Liver (tissue), 9 donors: ENCODE results near the gene HIVEP3. TPM values are rescaled to one million over a fixed set of nuclear protein-coding genes. Genes with fewer than 3 reads are reported as not detected.

Experiments used
- DNase-seq: peaks from one replicate; pipeline ENCODE4 v3.0.0-alpha.2; 2017; ENCODE audit warnings: low spot score
- H3K27ac ChIP-seq, 2 donors: one replicate each; pipeline ENCODE4 v1.7.0; 2013; ENCODE audit warnings: inconsistent platforms in 2 of 2, low read length in 2 of 2, control low read depth in 1 of 2, low read depth in 1 of 2, mild to moderate bottlenecking in 1 of 2
- H3K27me3 ChIP-seq, 4 donors: one replicate each; pipeline versions ENCODE4 v1.6.1 to v1.7.0; 2013; ENCODE audit warnings: low read length in 3 of 4, inconsistent platforms in 1 of 4, mild to moderate bottlenecking in 1 of 4, moderate library complexity in 1 of 4; ENCODE audit not compliant: control insufficient read depth in 4 of 4, insufficient read depth in 4 of 4
- H3K36me3 ChIP-seq, 4 donors: one replicate each; pipeline versions ENCODE4 v1.6.1 to v1.7.0; 2013; ENCODE audit warnings: low read length in 3 of 4, mild to moderate bottlenecking in 3 of 4, low read depth in 1 of 4, moderate library complexity in 1 of 4; ENCODE audit not compliant: control insufficient read depth in 4 of 4, insufficient read depth in 3 of 4
- H3K4me1 ChIP-seq, 4 donors: one replicate each; pipeline versions ENCODE4 v1.6.1 to v1.7.0; 2013; ENCODE audit warnings: low read length in 3 of 4, mild to moderate bottlenecking in 3 of 4, moderate library complexity in 1 of 4; ENCODE audit not compliant: control insufficient read depth in 4 of 4, insufficient read depth in 4 of 4
- H3K4me3 ChIP-seq, 3 donors: one replicate each; pipeline versions ENCODE4 v1.6.1 to v1.7.0; 2013; ENCODE audit warnings: low read length in 3 of 3, control low read depth in 1 of 3, low read depth in 1 of 3, mild to moderate bottlenecking in 1 of 3
- H3K9ac ChIP-seq, 2 donors: one replicate each; pipeline ENCODE4 v1.7.0; 2013; ENCODE audit warnings: low read length in 2 of 2, mild to moderate bottlenecking in 2 of 2, moderate library complexity in 2 of 2, control low read depth in 1 of 2, low read depth in 1 of 2
- H3K9me3 ChIP-seq, 4 donors: one replicate each; pipeline versions ENCODE4 v1.6.1 to v1.7.0; 2013; ENCODE audit warnings: low read length in 3 of 4; ENCODE audit not compliant: control insufficient read depth in 4 of 4
- EGR1 ChIP-seq, 2 donors: IDR thresholded peaks; 2 replicates each; pipeline ENCODE4 v1.6.1; 2016 to 2018; ENCODE audit warnings: antibody characterized with exemption in 2 of 2, low read depth in 2 of 2
- FOXA1 ChIP-seq: IDR thresholded peaks from 2 replicates; pipeline ENCODE4 v1.6.1; 2016; ENCODE audit warnings: antibody characterized with exemption
- FOXA2 ChIP-seq: IDR thresholded peaks from 2 replicates; pipeline ENCODE4 v1.6.1; 2016; ENCODE audit warnings: antibody characterized with exemption
- GABPA ChIP-seq, 2 donors: IDR thresholded peaks in 1 of 2; conservative IDR thresholded peaks in 1 of 2; 2 replicates each; pipeline ENCODE4 v1.6.1; 2016; ENCODE audit warnings: antibody characterized with exemption in 2 of 2, mild to moderate bottlenecking in 1 of 2, moderate library complexity in 1 of 2
- HNF4A ChIP-seq, 2 donors: conservative IDR thresholded peaks; 2 replicates each; pipeline ENCODE4 v1.6.1; 2016; ENCODE audit warnings: antibody characterized with exemption in 2 of 2, mild to moderate bottlenecking in 2 of 2
- HNF4G ChIP-seq: IDR thresholded peaks from 2 replicates; pipeline ENCODE4 v1.6.1; 2016; ENCODE audit warnings: antibody characterized with exemption
- JUND ChIP-seq, 2 donors: IDR thresholded peaks; 2 replicates each; pipeline ENCODE4 v1.6.1; 2016; ENCODE audit warnings: antibody characterized with exemption in 2 of 2
- NR2F2 ChIP-seq: IDR thresholded peaks from 2 replicates; pipeline ENCODE4 v1.6.1; 2016; ENCODE audit warnings: antibody characterized with exemption
- RAD21 ChIP-seq, 2 donors: IDR thresholded peaks; 2 replicates each; pipeline ENCODE4 v1.6.1; 2016; ENCODE audit warnings: antibody characterized with exemption in 2 of 2, mild to moderate bottlenecking in 2 of 2
- RXRA ChIP-seq, 2 donors: IDR thresholded peaks; 2 replicates each; pipeline ENCODE4 v1.6.1; 2017 to 2018; ENCODE audit warnings: antibody characterized with exemption in 2 of 2, mild to moderate bottlenecking in 1 of 2
- SP1 ChIP-seq: IDR thresholded peaks from 2 replicates; pipeline ENCODE4 v1.6.1; 2018; ENCODE audit warnings: antibody characterized with exemption, mild to moderate bottlenecking
- TAF1 ChIP-seq: conservative IDR thresholded peaks from 2 replicates; pipeline ENCODE4 v1.6.1; 2016; ENCODE audit warnings: antibody characterized with exemption, mild to moderate bottlenecking
- WGBS: extraction: QIAGEN DNeasy Blood & Tissue Kit; methylation state at CpG from one replicate; pipeline ENCODE4 v1.1.7; 2013; 5-methylcytosine and 5-hydroxymethylcytosine counted together
- polyA plus RNA-seq, 2 donors: library from polyadenylated mRNA; stranded (reverse) in 1 of 2; unstranded in 1 of 2; fragments of 200-250 nt in 1 of 2; fragments of >200 nt in 1 of 2; fragmentation: Nextera tagmentation in 1 of 2; extraction: Ambion mirVana in 1 of 2; gene quantifications; one replicate each; pipeline versions ENCODE4 v1.2.1 to v1.2.3, GENCODE V29; 2013 to 2015
- total RNA-seq, 2 donors: library from RNA; depleted of rRNA; stranded (reverse); fragments of >200 nt; gene quantifications; one replicate each; pipeline ENCODE4 v1.2.3, GENCODE V29; 2014
- TF ChIP-seq, protein P1 (sequence below): IDR thresholded peaks from 2 replicates; pipeline ENCODE4 v1.6.1; 2016; ENCODE audit warnings: antibody characterized with exemption
- TF ChIP-seq, protein P2 (sequence below): fragments of 150-350 bp; IDR thresholded peaks from 2 replicates; pipeline ENCODE4 v1.5.1; 2017; ENCODE audit warnings: improper control_type of control experiment, low read depth, low read length; ENCODE audit not compliant: missing input control
- TF ChIP-seq, protein P3 (sequence below): IDR thresholded peaks from 2 replicates; pipeline ENCODE4 v1.6.1; 2016; ENCODE audit warnings: antibody characterized with exemption, mild to moderate bottlenecking
- TF ChIP-seq, protein P4 (sequence below): IDR thresholded peaks from 2 replicates; pipeline ENCODE4 v1.6.1; 2016; ENCODE audit warnings: antibody characterized with exemption
- donor health status: healthy.
- donor health status: healthy.
- donor health status: healthy.
- donor health status: healthy.
- donor health status: healthy.

Gene HIVEP3
- total and polyA plus RNA-seq, 4 donors, result 0.93 to 1.6 (median 1.4) TPM

DNA sequence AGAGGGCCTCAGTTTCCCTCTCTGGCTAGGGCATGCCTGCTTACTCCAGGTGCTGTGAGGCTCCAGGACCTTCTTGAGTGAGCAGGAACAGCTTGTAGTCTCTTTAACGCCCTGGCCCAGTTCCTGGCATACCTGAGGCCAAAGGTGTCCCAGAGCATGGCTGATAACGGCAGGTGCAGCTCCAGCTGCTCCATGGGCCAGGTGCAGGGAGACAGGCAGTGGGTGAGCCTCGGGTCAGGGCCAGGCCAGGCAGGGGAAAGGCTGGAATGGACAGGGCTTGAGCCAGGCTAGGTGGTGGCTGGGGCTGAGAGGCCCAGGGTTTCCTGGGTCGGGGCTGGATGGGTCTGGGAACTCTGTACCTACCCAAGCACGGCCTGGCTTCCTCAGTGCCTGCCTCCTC lies 452.6 kb downstream of the HIVEP3 start (continued):
- TF ChIP-seq, protein P1, sequence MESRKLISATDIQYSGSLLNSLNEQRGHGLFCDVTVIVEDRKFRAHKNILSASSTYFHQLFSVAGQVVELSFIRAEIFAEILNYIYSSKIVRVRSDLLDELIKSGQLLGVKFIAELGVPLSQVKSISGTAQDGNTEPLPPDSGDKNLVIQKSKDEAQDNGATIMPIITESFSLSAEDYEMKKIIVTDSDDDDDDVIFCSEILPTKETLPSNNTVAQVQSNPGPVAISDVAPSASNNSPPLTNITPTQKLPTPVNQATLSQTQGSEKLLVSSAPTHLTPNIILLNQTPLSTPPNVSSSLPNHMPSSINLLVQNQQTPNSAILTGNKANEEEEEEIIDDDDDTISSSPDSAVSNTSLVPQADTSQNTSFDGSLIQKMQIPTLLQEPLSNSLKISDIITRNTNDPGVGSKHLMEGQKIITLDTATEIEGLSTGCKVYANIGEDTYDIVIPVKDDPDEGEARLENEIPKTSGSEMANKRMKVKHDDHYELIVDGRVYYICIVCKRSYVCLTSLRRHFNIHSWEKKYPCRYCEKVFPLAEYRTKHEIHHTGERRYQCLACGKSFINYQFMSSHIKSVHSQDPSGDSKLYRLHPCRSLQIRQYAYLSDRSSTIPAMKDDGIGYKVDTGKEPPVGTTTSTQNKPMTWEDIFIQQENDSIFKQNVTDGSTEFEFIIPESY, result no peak
- TF ChIP-seq RAD21 (IDR thresholded peaks at IDR 0.05), result no peak
- no peak for TF ChIP-seq HNF4G
- TF ChIP-seq FOXA1, result no peak

DNA sequence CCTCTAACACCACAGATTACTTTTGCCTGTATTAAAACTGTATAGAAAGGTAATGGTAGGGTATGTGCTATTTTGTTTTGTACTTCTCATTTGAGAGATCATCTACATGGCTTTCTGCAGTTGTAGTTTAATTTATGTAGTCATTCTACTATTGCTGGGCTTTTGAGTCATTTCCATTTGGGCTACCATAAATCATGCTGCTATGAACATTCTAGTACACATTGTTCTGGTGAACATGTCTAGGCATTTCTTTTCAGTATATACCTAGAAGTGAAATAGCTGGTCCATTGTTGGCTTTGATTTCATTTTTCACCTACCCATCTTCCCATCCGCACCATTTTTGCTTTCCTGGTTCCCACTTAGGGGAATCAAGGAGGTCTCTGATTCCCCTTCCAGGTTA lies 453.0 kb downstream of the HIVEP3 start:
- Histone ChIP-seq H3K27ac (no peak overlapping the region), H3K9me3 (no peaks in the 10 kb centered on the region), H3K4me1 (peaks cover 0 to 5% (median 2%) of the 10 kb centered on the region in 4 donors), H3K27me3 (no peaks in the 10 kb centered on the region), H3K36me3 (no peaks in the 10 kb centered on the region), H3K9ac (no peak overlapping the region), H3K4me3 (no peak overlapping the region)
- TF ChIP-seq RAD21 (IDR thresholded peaks at IDR 0.05) (no peak), EGR1 (IDR thresholded peaks at IDR 0.05; ENCODE audit: low read depth in 2 of 2) (no peak), SP1 (no peak), HNF4G (no peak)
- TF ChIP-seq, protein P2, sequence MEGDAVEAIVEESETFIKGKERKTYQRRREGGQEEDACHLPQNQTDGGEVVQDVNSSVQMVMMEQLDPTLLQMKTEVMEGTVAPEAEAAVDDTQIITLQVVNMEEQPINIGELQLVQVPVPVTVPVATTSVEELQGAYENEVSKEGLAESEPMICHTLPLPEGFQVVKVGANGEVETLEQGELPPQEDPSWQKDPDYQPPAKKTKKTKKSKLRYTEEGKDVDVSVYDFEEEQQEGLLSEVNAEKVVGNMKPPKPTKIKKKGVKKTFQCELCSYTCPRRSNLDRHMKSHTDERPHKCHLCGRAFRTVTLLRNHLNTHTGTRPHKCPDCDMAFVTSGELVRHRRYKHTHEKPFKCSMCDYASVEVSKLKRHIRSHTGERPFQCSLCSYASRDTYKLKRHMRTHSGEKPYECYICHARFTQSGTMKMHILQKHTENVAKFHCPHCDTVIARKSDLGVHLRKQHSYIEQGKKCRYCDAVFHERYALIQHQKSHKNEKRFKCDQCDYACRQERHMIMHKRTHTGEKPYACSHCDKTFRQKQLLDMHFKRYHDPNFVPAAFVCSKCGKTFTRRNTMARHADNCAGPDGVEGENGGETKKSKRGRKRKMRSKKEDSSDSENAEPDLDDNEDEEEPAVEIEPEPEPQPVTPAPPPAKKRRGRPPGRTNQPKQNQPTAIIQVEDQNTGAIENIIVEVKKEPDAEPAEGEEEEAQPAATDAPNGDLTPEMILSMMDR, result no peak
- TF ChIP-seq, protein P1, result no peak
- TF ChIP-seq, protein P3, sequence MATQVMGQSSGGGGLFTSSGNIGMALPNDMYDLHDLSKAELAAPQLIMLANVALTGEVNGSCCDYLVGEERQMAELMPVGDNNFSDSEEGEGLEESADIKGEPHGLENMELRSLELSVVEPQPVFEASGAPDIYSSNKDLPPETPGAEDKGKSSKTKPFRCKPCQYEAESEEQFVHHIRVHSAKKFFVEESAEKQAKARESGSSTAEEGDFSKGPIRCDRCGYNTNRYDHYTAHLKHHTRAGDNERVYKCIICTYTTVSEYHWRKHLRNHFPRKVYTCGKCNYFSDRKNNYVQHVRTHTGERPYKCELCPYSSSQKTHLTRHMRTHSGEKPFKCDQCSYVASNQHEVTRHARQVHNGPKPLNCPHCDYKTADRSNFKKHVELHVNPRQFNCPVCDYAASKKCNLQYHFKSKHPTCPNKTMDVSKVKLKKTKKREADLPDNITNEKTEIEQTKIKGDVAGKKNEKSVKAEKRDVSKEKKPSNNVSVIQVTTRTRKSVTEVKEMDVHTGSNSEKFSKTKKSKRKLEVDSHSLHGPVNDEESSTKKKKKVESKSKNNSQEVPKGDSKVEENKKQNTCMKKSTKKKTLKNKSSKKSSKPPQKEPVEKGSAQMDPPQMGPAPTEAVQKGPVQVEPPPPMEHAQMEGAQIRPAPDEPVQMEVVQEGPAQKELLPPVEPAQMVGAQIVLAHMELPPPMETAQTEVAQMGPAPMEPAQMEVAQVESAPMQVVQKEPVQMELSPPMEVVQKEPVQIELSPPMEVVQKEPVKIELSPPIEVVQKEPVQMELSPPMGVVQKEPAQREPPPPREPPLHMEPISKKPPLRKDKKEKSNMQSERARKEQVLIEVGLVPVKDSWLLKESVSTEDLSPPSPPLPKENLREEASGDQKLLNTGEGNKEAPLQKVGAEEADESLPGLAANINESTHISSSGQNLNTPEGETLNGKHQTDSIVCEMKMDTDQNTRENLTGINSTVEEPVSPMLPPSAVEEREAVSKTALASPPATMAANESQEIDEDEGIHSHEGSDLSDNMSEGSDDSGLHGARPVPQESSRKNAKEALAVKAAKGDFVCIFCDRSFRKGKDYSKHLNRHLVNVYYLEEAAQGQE, result no peak
- DNase-seq, result no peak
- WGBS, result 96% methylated on average over 1 of the region's 1 CpG

DNA sequence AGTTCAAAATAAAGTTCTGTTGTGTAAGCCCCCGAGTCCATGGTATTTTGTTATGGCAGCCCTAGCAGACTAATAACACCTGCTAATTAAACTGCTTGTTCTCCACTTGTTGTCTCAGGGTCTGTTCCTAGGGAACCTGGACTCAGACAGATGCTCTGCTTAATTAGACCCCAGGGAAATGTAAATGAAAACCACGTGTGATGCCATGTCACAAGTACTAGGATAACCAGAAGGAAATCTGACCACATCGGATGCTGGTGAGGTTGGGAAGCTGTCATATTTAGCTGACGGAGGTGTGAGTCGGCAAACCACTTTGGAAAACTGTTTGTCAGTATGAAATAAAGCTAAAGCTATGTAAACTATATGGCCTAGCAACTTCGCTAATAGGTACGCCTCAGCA lies 453.8 kb downstream of the HIVEP3 start:
- 95% methylated on average over 7 of the region's 7 CpGs for WGBS
- DNase-seq, result no peak
- Histone ChIP-seq H3K9ac (no peak overlapping the region), H3K27ac (no peak overlapping the region), H3K36me3 (no peaks in the 10 kb centered on the region), H3K9me3 (no peaks in the 10 kb centered on the region), H3K27me3 (no peaks in the 10 kb centered on the region), H3K4me3 (no peak overlapping the region), H3K4me1 (peaks cover 0 to 5% (median 2%) of the 10 kb centered on the region in 4 donors)
- TF ChIP-seq TAF1 (no peak), EGR1 (IDR thresholded peaks at IDR 0.05; ENCODE audit: low read depth in 2 of 2) (no peak), GABPA (IDR thresholded peaks at IDR 0.05 in 1 of 2, conservative IDR thresholded peaks at IDR 0.05 in 1 of 2) (no peak), NR2F2 (no peak), RXRA (IDR thresholded peaks at IDR 0.05) (no peak), RAD21 (IDR thresholded peaks at IDR 0.05) (no peak), SP1 (no peak), JUND (IDR thresholded peaks at IDR 0.05) (no peak), FOXA2 (no peak), HNF4A (conservative IDR thresholded peaks at IDR 0.05) (no peak), FOXA1 (no peak)
- TF ChIP-seq, protein P1, result no peak
- TF ChIP-seq, protein P4, sequence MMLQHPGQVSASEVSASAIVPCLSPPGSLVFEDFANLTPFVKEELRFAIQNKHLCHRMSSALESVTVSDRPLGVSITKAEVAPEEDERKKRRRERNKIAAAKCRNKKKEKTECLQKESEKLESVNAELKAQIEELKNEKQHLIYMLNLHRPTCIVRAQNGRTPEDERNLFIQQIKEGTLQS, result no peak
